ENCODE results near the gene NPHP4.
A peak's percentile ranks its signal among the peaks of the same experiment; 100 is the strongest.

Gene NPHP4

DNA sequence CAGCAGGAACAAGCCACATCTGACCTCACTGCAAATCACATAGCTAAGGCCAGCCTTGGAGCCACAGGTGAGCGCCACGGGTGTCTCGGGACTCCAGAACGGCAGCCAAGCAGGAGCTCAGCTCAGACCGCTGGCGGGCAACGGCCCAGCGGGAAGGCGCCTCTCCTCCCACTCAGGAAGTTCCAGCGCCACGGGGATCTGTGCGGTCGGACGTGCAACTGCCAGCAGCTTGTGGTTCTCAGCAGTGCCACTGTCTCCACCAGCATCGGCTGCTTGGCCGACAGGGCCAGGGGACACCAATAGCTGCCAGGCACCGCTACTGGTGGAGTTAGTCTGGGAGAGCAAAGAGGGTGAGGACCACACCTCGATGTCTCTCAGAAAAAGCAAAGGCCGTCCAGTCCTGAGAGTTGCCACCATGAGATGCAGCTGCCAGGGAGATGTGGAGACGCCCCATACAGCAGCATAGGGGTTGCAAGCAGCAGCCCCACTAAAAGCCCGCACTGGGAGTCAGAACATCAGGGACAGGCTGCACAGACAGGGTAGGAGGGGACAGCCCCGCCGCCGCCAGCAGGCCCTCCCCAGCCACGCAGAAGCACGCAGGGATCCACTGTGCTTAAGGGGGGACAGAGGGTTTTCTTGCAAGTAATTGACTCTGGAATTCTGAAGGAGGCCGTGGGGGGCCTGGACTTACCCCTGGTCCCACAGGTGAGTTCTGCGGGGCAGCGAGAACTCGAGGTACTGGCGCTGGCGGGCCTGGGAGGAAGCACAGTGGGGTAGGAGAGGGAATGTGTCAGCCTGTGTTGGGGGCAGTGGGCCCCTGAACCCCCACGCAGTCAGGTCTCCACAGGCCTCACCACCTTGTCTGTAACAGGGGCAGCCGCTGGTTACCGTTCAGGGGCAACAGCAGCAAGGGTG, 83.5 kb downstream of the NPHP4 start:
- no peak for DNase-seq

DNA sequence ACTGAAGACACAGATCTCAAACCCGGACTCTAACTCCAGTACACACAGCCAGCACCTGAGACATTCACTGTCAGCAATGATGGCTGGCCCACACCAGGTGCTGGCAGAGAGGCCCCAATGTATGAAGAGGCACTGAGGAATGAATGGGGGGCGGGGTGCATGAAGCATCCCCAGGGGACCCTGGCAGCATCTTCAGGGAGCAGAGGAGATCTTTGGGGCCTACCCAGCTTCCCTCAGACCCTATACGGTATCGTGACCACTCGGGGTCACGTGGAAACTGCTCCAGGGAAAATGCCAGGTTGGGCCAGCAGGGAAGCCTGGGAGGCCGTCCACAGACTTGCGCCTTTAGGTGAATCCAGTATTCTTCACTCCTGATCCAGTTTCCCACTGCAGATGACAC, 84.3 kb downstream of the NPHP4 start:
- DNase-seq: no peak

DNA sequence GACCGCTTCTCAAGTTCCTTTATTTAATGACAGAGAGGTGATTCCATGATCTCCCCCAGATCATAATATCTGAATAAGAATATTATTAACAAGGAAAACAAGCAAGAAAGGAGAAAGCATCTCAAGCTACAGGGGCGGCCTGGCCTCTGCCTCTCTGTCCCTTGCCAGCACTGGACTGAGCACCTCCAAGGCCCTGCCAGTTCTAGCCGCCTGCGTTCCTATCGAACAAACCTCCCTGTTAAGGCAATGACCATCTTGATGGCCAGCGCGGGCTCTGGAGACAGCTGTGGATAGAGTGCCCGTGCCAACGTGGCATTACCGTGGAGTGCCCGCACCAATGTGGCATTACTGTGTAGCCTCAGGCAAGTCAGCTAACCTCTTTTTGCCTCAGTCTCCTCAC, 84.8 kb downstream of the NPHP4 start:
- no peak for DNase-seq

DNA sequence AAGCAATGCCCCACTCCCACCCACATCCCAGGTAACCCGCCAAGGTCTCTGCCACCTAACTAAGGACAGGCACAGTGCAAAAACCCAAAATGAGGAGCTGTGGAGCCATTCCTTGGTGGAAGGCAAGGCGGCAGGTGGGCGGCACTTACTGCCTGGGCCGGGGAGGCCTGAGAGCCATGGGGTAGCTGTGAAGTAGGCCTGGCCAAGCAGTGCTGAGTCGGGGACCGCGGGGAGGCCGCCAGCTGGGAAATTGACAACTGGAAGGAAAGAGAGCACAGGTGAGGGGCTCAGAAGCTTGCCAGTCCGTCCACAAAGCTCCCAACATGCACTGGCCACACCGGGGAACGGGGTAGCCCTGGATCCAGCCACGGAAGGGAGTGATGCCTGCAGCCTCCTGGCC, 85.3 kb downstream of the NPHP4 start:
- DNase-seq: no peak

DNA sequence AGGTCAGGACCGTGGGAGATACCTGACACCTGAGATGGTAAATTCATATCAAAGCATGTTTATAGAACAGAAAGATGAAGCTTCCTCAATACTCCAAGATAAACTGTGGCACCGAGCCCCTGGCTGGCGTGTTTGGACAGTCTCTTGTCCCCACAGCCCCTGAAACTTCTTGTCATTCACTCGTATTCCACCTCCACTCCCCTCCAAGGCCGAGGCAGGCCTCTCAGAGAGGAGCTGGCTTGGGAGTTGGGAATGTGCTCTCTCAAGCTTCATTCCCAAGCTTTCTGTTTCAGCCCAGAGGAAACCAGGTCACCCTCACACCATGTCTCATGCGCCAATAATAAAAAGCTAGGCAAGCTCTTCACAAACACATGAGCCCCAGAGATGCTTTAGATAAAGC, 86.1 kb downstream of the NPHP4 start:
- no peak for DNase-seq

DNA sequence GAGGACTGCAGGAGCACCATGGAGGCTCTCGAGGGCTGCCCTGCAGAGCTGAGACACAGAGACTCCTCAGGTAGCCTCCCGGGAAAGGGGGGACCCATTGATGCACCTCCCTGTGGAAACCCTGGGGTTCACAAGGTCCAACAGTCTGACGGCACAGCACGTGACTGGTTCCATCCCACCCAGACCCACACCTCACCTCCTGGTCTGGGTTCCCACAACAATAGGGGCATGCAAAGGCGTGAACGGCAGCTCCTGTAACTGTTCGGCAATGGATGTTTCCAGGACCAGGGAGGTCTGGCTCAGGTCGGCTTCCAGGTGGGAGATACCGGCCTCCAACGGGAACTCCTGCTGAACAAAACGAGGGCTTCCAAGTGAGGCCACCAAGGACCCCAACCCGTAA, 86.8 kb downstream of the NPHP4 start:
- no peak for DNase-seq

DNA sequence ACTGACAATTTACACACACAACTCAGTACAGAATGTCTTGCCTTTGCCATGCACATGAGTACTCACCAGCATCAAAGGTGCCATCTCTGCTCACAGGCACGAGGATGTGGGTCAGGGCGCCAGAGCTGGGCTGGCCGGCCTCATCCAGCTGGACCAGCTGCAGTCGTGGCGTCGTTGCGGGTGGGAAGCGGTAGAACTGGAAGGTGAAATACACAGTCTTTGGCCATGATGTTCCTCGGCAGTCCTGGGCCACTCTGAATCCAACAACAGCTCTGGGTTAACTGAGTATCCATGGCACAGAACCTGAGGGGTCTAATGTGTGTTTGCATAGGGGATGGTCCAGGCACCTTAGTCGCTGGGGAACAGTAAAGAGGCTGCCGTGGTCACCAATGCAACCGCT, 87.7 kb downstream of the NPHP4 start:
- DNase-seq: no peak

DNA sequence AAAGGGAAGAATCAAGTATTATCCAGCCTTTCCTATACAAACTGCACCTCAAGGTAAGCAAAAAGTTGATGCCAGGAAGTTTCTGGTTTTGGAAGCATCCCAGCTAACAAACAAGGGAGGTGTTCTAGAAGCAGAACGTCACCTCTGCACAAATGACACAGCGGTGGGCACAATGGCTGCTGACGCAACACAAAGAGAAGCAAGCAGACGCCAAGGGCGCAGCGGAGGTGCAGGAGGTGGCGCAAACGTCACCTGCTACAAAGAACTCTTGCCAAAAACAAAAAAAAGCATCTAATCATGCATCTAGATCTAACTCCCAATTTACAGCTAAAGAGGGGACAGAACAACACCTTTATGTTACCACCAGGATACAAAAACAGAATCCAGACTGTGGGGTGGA, 88.5 kb downstream of the NPHP4 start:
- no peak for DNase-seq

DNA sequence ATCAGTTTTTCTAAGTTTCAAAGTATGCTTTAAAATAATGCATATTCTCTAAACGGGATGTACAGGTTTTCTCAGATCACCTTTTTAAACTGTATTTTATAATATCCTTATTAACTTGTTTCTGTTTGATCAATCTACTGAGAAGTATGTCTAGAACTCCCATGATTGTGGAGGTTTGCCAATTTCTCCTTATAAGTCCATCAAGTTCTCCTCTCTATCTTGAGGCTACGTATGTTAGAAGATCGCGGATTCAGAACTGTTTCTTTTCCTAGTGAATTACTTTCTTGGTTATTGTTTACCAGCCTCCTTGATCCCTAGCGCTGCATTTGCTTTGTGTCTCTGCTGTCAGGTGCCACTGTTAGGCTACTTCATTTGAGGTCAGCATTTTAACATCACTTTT, 89.2 kb downstream of the NPHP4 start:
- DNase-seq: no peak

DNA sequence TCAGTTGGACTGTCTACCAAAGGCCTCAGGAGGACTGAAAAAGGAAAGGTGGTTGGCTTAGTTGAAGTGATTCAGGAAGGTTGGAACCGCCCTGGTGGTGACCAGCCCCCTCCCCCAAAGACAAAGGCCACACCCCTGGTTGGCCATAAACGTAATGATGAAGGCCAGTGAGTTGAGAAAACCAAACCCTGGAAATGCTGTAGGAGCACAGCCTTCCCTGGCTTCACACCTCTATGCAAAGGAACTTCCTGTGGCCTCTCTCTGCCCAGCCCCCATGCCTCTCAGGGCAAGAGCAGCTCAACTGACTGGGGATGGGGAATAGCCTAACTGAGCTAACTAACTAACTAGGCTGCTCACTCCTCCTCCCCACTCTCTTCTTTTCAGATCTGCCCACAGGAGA, 90.4 kb downstream of the NPHP4 start:
- no peak for DNase-seq

DNA sequence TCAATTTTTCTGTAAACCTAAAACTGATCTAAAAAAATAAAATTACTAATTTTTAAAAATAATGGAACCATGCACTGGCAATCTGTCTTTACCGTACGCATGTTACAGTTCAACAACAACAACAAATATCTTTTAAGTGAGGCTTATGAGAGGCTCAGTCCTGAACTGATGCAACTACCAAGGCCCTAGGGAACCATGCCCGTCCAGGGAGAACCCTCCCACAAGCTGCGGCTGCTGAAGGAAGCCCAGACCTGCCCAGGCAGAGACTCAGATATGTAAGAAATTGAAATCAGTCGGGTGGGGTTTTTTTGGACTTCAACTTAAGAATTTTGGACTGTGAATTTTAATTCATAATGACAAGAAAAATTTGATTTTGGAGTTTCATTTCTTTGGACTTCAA, 91.1 kb downstream of the NPHP4 start:
- DNase-seq: no peak

DNA sequence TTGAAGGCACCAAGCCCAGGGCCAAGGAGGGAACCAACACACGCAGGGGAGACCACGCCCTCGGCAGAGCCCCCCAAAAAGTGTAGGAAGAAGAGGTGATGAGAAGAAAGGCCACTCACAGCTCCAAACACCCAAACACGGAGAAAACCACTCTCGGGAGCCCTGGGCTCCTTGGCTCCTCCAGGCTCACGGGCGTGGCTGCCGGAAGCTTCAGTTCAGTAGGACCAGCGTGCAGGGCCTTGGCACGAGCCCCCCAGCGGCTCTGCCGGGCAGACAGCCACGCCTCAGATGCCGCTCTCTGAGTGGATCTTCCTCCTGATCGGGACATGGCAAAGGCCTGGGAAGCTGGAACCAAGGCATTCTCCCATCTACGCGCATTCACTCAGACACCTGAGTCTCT, 94.0 kb downstream of the NPHP4 start:
- DNase-seq: no peak

DNA sequence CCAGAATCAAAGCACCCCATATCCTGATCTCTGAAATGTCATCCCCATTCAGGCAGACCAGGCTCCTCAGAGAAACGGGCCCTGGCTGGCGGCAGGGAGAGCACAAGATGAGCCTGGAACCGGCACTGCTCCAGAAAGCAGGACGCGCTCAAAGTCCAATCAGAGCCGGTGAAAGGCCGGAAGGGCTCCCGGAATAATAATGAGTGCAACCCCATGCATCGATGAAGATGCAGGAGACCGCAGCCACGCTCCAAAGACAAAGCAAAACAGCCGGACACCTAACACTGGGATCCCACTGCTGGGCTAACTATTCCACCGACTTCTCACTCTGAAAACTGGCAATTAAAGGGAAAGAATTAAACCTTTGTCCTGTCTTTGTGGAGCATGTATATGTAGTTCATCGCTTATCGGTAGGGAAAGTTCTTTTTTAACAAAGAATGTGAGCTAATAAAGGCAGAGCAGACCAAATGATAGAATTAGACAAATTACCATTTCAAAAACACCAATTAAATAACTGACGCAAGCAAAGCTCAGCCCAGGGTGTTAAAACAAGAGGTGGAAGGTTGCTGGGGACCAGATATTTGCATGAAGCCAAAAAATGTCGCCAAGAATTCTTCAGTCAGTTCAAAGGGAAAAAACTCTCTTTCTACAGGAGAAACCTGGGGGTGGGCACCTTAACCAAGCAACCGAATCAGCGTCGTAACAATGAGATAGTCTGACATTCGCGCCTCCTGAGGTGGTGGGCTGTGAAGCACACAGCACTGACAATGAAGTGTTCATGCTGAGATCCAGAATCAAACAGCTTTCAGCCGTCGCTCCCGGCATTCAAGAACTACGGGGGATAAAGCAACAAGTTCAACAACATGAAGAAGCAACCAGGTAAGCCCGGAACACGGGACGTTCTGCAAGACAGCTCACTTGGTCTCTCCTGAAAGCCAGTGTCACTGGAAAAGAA, 95.2 kb downstream of the NPHP4 start:
- DNase-seq: no peak

DNA sequence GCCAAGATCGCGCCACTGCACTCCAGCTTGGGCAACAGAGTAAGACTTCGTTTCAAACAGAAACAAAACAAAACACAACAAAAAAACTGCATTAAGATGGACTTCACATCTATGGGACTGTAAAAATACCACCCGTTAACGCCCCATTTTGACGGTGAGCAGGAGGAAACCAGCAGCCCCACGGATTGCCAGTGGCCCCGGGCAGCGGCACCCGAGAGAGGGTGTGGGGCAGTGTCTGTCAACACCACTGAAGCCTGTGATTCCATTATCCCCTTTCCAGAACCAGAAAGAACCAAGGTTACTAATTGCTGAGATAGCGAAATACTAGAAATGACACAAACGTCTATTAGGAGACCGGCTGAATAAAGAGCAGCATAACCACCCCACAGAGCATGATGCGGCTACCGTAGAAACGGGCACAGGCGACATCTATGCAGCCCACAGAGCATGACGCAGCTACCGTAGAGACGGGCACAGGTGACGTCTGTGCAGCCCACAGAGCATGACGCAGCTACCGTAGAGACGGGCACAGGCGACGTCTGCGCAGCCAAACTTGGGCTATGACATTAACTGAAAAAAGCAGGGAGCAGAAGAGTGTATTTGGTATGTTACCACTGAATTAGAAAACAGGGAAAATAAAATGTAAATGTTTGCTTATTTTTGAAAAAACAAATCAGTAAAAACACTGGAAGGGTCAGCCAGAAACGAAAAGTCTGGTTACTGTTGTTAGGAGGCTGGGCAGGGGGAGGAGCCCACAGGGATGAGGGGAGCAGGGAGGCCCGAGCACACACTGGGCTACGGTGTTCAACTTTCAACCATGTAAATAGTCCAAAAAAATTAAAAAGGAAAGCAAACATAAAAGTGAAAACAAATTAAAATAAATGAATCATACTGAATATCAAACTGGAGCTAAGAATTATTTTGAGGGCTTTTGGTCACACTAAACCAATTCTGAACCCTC, 96.5 kb downstream of the NPHP4 start:
- DNase-seq: no peak

DNA sequence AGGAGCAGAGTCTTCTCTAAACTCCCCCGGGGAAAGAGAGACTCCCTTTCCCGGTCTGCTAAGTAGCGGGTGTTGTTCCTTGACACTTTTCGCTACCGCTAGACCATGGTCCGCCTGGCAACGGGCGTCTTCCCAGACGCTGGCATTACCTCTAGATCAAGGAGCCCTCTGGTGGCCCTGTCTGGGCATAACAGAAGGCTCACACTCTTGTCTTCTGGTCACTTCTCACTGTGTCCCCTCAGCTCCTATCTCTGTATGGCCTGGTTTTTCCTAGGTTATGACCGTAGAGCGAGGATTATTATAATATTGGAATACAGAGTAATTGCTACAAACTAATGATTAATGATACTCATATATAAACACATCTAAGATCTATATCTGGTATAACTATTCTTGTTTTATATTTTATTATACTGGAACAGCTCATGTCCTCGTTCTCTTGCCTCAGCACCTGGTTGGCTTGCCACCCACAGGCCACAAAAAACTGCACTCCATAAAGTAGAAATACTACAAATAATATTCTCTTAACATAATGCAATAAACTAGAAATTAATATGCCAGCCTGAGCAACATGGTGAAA, 98.4 kb downstream of the NPHP4 start:
- peak; percentile 16 for DNase-seq

DNA sequence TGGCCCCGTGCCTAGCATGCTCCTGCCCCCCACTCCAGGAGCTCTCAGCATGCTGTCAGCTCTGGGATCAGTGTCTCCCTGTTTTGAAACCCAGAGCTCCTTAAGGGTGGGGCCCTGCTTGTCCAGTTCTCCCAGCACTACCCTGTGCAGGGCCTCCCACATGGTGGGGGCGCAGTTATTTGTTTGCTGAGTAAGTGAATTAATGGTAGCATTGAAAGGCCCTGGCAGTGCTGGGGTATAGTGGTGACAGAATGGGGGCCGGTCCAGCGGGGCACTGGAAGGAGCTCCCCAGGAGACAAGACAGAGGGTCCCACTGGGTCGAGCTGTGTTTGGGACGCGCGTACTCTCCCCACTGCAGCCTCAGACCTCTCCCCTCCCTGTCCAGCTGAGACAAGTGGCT, 99.9 kb downstream of the NPHP4 start:
- DNase-seq: no peak

DNA sequence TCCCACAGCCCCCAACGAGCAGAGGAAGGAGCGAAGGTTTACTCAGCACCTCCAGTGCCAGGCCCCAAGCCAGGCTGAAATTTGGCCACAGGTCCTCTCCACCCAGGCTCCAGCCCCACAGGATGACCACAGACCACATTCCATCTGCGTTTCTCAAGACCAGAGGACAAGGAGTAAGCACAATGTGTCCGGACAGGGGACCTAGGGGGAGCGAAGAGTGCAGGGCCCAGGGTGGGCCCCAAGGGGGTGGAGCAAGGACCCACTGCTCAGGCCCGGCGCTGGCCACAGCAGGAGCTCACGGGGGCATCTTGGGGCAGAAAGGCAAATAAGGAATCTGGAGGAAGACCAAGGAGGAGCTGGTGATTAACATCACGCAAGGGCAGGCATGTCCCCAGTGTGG, 100.5 kb downstream of the NPHP4 start:
- DNase-seq: no peak

DNA sequence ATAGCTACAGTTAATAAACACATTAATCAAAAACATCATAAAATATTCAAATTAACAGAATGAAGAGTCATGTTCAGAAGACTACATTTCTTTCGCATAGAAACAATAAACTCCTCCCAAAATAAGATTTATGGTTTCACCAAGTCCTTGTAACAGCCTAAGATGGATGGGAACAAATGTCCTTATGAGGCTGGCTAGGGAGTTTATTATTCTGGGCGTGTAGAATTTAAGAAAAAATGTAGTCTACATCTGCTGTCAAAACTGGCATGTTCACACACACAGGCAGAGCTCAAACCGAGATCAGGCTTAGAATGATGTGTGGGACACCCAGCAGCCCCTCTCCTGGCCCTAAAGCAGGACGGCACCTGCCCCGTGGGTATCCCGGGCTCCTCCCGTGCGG, 101.1 kb downstream of the NPHP4 start:
- DNase-seq: no peak

DNA sequence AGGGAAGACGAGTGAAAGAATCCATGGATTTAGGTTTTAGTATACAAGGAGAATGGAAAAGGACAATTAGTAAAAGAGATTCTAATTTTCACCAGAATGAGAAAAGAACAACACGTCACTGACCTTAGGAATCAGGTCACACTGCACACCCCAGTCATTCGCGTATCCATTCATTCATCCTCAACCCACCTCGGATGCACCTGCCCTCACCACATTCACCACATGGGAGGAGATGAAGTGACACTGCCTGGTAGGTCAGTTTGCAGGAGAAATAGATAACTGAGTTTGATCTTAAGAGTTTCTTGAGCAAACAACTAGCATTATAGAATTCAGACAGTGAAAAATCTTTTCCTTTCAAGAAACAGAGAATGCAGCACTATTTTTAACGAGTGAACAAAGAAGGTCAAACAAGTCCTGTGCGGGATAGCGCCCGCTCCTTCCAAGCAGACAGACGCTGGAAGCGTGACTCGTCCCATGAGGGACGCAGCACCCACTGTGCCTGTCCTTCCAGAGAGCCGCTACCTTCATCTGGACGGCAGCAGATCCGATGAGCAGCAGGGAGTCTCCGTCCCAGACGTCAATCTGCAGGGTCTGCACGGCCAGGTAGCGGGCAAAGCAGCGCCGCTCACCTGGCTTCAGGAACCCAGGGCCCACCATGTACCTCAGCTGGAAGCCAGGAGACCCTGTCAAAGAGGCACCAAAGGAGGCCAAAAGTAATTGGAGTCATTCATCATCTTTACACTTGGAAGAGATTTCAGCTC, 101.7 kb downstream of the NPHP4 start:
- no peak for DNase-seq

DNA sequence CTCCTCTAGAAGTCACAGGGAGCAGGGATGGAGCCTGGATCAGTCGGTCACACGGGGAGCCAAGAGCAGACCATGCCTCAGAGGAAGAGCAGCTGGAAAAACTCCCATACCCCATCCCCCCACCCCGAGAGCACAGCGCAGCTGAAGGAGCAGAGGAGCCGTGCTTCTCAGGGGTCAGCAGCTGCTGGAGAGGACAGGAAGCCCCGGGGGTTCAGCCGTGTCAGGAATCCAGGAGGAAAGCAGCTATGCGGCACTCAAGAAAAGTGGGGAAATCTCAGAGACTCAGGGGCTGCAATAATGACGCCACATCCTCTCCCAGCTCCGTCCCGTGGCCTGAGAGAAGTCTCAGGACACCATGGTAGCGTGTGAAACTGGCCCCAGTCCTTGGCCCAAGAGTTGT, 102.3 kb downstream of the NPHP4 start:
- DNase-seq: no peak

DNA sequence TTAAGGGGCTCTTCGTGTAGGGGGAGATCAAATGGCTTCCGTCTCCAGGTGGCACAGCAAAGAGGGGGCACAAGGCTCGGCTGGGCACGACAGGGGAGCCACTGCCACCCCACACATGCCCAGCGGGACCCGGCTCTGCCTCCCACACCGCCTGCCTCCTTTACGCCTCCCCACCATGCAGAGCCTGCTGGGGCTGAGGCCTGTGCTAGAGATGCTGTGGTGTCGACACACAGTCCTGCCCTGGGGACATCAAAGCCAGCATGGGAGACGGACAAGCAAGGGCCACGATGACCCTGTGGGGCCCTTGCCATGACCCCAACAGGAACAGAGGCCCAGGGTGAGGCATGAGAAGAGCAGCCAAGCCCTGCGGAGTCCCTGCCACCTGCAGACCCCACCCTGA, 102.8 kb downstream of the NPHP4 start:
- no peak for DNase-seq
